Measurements from ENCODE around the gene MRPL44. TPM values are rescaled to one million over a fixed set of nuclear protein-coding genes. Genes with fewer than 3 reads are reported as not detected.

MRPL44 gene
- total and polyA plus RNA-seq, 2 of the 13 experiments (the other 11 are each of a cell fraction or from before 2014, with no cell fraction given), result 38.4 to 78.0 TPM

GRCh38 chr2:223944166-223944702 is 13.0 kb upstream of the MRPL44 start (continued):
- TF ChIP-seq ZFY (CRISPR knock-in tag; IDR thresholded peaks at IDR 0.05) (no peak), DMAP1 (CRISPR knock-in tag; IDR thresholded peaks at IDR 0.05) (no peak), FOXK2 (IDR thresholded peaks at IDR 0.05) (no peak), ZNF777 (CRISPR knock-in tag; IDR thresholded peaks at IDR 0.05) (no peak), KMT2B (CRISPR knock-in tag; IDR thresholded peaks at IDR 0.05) (peak; percentile 56; the same call in 1 of the 2 replicates), LRRFIP1 (CRISPR knock-in tag; conservative IDR thresholded peaks at IDR 0.05) (no peak), HCFC1 (IDR thresholded peaks at IDR 0.05; ENCODE audit: low read depth, low read length) (no peak), ZNF589 (CRISPR knock-in tag; conservative IDR thresholded peaks at IDR 0.05) (no peak), TP53 (CRISPR knock-in tag; conservative IDR thresholded peaks at IDR 0.05) (no peak), TERF1 (CRISPR knock-in tag; IDR thresholded peaks at IDR 0.05) (0 out of 2 replicates have a peak, but pooled peaks have one; percentile 15), ZNF549 (CRISPR knock-in tag; IDR thresholded peaks at IDR 0.05) (no peak), ZFP82 (CRISPR knock-in tag; IDR thresholded peaks at IDR 0.05; ENCODE audit: borderline replicate concordance) (no peak), KDM1A (CRISPR knock-in tag; IDR thresholded peaks at IDR 0.05) (no peak), EP300 (IDR thresholded peaks at IDR 0.05; ENCODE audit: low read depth in 2 of 2, low read length in 2 of 2) (no peak), EP300 (CRISPR knock-in tag; IDR thresholded peaks at IDR 0.05; ENCODE audit: borderline replicate concordance) (no peak), XRCC5 (optimal IDR thresholded peaks at IDR 0.05; ENCODE audit: low read length) (peak; percentile 66), ARID5B (CRISPR knock-in tag; IDR thresholded peaks at IDR 0.05) (0 out of 2 replicates have a peak, but pooled peaks have one; percentile 30), FOXO1 (CRISPR knock-in tag; IDR thresholded peaks at IDR 0.05) (0 out of 2 replicates have a peak, but pooled peaks have one; percentile 11), TEF (CRISPR knock-in tag; IDR thresholded peaks at IDR 0.05) (no peak), JDP2 (CRISPR knock-in tag; IDR thresholded peaks at IDR 0.05; ENCODE audit: borderline replicate concordance) (no peak), MLXIP (CRISPR knock-in tag; IDR thresholded peaks at IDR 0.05; ENCODE audit: borderline replicate concordance) (no peak)

All from HepG2 (cell line).